IgD-negative memory B cell (primary cell): ENCODE measurements around the gene PWWP3B. TPM values are rescaled to one million over a fixed set of nuclear protein-coding genes. Genes with fewer than 3 reads are reported as not detected.
"Not testable (repeated sequence)": the region's sequence is repeated elsewhere in the genome, so short reads cannot be mapped to it uniquely, and the experiment has no call there.

ENCODE experiments used
- H3K27ac Mint-ChIP-seq, 3 donors: one replicate each; pipeline ENCODE4 v1.8.0; 2020 to 2022; ENCODE audit warnings: mild to moderate bottlenecking in 3 of 3, mixed read lengths in 3 of 3, moderate library complexity in 1 of 3
- H3K27me3 Mint-ChIP-seq: one replicate; pipeline ENCODE4 v1.8.0; 2021; ENCODE audit warnings: mixed read lengths
- H3K36me3 Mint-ChIP-seq: one replicate; pipeline ENCODE4 v1.8.0; 2020; ENCODE audit warnings: mild to moderate bottlenecking, mixed read lengths
- H3K4me1 Mint-ChIP-seq, 3 donors: one replicate each; pipeline ENCODE4 v1.8.0; 2020 to 2022; ENCODE audit warnings: mixed read lengths in 3 of 3, mild to moderate bottlenecking in 1 of 3
- H3K4me3 Mint-ChIP-seq, 4 donors: one replicate each; pipeline ENCODE4 v1.8.0; 2020 to 2022; ENCODE audit warnings: mild to moderate bottlenecking in 4 of 4, mixed read lengths in 4 of 4, moderate library complexity in 3 of 4
- H3K9me3 Mint-ChIP-seq, 3 donors: one replicate each; pipeline ENCODE4 v1.8.0; 2020 to 2021; ENCODE audit warnings: mixed read lengths in 3 of 3, mild to moderate bottlenecking in 1 of 3
- polyA plus RNA-seq: library from polyadenylated mRNA; unstranded; fragments of 300-500 nt; fragmentation: Illumina TruSeq; gene quantifications from one replicate; pipeline ENCODE4 v1.2.3, GENCODE V29; 2021

Gene PWWP3B
- not detected for polyA plus RNA-seq

GRCh38 chrX:106168107-106168506 is at the start of gene PWWP3B:
Gene PWWP3B, plus strand, starts transcription at chrX:106168305. Its CDS starts 37,128 bp downstream, at chrX:106205433.
- Mint-ChIP-seq H3K36me3 (no peaks in the 10 kb centered on the region), H3K27ac (no peak within 1 kb of the TSS), H3K4me3 (no peak within 1 kb of the TSS), H3K4me1 (no peaks in the 10 kb centered on the region), H3K9me3 (no peaks in the 10 kb centered on the region), H3K27me3 (no peaks in the 10 kb centered on the region)

- Mint-ChIP-seq H3K4me3 (no peak overlapping the region), H3K36me3 (no peaks in the 10 kb centered on the region), H3K4me1 (no peaks in the 10 kb centered on the region), H3K27me3 (no peaks in the 10 kb centered on the region), H3K27ac (no peak overlapping the region), H3K9me3 (peaks cover 0 to 8% (median 0%) of the 10 kb centered on the region in 3 donors)
Observed at GRCh38 chrX:106139048-106139447, 29.1 kb upstream of the PWWP3B start.

DNA sequence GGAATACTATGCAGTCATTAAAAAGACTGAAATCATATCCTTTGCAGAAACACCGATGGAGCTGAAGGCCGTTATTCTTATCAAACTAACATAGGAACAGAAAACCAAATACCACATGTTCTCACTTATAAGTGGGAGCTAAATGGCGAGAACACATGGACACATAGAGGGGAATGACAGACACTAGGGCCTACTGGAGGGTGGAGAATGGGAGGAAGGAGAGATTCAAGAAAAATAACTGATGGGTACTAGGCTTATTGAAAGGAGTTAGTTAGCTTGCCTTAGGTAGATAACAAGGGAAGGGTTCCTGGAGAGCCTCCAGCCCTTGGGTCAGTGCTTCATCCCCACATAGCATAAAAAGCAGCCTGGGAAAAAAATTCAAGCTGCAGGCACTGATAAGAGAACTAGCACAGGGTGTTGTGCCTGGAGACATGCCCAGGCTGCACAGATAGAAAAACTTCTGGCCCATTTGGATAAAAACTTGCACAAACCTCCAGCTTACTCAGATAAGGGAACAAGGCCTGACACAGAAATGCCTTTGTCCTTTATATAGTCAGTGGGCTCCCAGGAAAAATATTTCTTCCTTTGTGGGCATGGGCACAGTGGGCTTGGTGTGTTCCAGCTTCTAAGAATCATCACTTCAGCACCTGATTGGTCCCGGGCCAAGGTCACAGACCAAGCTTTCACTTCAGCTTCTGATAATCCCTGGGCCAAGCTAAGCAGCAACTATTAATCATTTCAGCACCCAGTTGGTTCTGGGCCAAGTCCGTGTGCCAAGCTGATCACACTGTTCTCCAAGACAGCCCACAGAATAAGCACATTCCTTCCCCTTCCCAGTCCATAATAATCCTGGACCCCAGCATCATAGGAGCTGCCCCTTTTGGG is 23.1 kb upstream of the PWWP3B start:
- H3K27ac Mint-ChIP-seq, result no peak overlapping the region
- H3K4me1 Mint-ChIP-seq, result no peaks in the 10 kb centered on the region
- peaks cover 3% of the 10 kb centered on the region for H3K36me3 Mint-ChIP-seq
- peaks cover 1 to 12% (median 4%) of the 10 kb centered on the region in 3 donors for H3K9me3 Mint-ChIP-seq
- no peak overlapping the region for H3K4me3 Mint-ChIP-seq
- no peaks in the 10 kb centered on the region for H3K27me3 Mint-ChIP-seq

GRCh38 chrX:106150701-106151100 is 17.4 kb upstream of the PWWP3B start:
- peaks cover 3 to 12% (median 7%) of the 10 kb centered on the region in 3 donors for H3K9me3 Mint-ChIP-seq
- no peaks in the 10 kb centered on the region for H3K27me3 Mint-ChIP-seq
- no peak overlapping the region for H3K4me3 Mint-ChIP-seq
- peaks cover 3% of the 10 kb centered on the region for H3K36me3 Mint-ChIP-seq
- no peaks in the 10 kb centered on the region for H3K4me1 Mint-ChIP-seq
- no peak overlapping the region for H3K27ac Mint-ChIP-seq

- no peaks in the 10 kb centered on the region for H3K27me3 Mint-ChIP-seq
- H3K27ac Mint-ChIP-seq, result no peak overlapping the region
- H3K4me3 Mint-ChIP-seq, result no peak overlapping the region
- H3K4me1 Mint-ChIP-seq, result no peaks in the 10 kb centered on the region
- H3K36me3 Mint-ChIP-seq, result no peaks in the 10 kb centered on the region
- H3K9me3 Mint-ChIP-seq, result peaks cover 0 to 1% (median 0%) of the 10 kb centered on the region in 3 donors
Observed at GRCh38 chrX:106159861-106160282, 8.2 kb upstream of the PWWP3B start.

DNA sequence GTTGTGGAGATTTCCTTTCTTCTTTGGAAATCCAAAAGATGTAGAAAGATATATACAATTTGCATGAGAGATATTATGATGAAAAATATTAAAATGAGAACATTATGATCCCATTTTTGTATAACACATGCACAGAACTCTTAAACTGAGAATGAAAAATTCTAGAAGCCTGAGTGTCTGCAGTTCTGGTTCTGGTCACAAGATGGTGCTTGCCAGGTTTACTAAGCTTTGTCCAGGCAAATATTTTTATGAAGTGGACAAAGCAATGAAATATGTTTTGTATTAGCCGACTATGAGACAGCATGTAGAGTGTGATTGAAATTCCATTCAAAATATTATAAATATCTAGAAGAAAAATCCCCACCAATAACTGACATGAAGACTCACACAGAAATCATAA is 2.2 kb downstream of the PWWP3B start:
- Mint-ChIP-seq H3K4me3 (no peak overlapping the region), H3K36me3 (no peaks in the 10 kb centered on the region), H3K27ac (no peak overlapping the region), H3K27me3 (no peaks in the 10 kb centered on the region), H3K4me1 (no peaks in the 10 kb centered on the region), H3K9me3 (no peaks in the 10 kb centered on the region)

GRCh38 chrX:106171293-106171820 is 3.3 kb downstream of the PWWP3B start:
- Mint-ChIP-seq H3K4me1 (no peaks in the 10 kb centered on the region), H3K36me3 (no peaks in the 10 kb centered on the region), H3K27ac (no peak overlapping the region), H3K9me3 (peaks cover 0 to 3% (median 0%) of the 10 kb centered on the region in 3 donors), H3K4me3 (no peak overlapping the region), H3K27me3 (no peaks in the 10 kb centered on the region)

- Mint-ChIP-seq H3K27ac (no peak overlapping the region), H3K4me1 (no peaks in the 10 kb centered on the region), H3K9me3 (peaks cover 0 to 4% (median 3%) of the 10 kb centered on the region in 3 donors), H3K36me3 (no peaks in the 10 kb centered on the region), H3K27me3 (peaks cover 2% of the 10 kb centered on the region), H3K4me3 (no peak overlapping the region)
Observed at GRCh38 chrX:106177106-106177981, 9.2 kb downstream of the PWWP3B start.

DNA sequence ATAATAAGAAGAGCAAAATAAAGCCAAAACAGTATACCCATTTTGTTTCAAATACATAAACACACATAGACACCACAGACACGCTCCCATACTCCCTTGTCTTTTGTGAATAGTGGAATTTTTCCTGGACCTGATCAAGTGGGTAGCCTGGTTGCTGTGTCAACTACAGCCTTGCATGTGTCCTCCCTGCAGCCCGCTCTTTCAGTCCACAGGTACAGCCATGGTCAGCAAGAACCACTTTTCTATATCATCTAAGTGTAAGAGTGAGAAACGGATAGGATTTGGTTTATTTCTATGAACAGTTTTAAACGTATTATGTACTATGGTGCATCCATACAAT is 9.8 kb downstream of the PWWP3B start:
- Mint-ChIP-seq H3K4me1 (no peaks in the 10 kb centered on the region), H3K9me3 (peaks cover 0 to 6% (median 3%) of the 10 kb centered on the region in 3 donors), H3K4me3 (no peak overlapping the region), H3K36me3 (no peaks in the 10 kb centered on the region), H3K27ac (no peak overlapping the region), H3K27me3 (peaks cover 2% of the 10 kb centered on the region)

DNA sequence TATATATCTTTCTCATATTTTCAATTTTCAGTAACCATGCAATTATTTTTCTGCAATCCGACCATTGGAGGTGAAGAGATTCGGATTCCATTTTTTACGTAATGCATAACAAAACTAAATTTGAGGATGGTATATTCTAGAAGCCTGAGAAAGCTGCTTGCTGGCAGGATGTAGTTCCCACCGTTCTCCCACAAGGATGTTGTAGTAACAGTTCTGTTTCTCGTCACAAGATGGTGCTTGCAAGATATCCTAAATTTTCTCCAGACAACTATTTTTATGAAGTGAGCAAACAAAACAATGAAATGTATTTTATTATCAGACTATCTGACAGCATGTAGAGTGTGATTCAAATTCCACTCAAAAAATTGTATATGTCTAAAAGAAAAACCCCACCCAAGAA is 10.7 kb downstream of the PWWP3B start:
- H3K4me1 Mint-ChIP-seq, result no peaks in the 10 kb centered on the region

DNA sequence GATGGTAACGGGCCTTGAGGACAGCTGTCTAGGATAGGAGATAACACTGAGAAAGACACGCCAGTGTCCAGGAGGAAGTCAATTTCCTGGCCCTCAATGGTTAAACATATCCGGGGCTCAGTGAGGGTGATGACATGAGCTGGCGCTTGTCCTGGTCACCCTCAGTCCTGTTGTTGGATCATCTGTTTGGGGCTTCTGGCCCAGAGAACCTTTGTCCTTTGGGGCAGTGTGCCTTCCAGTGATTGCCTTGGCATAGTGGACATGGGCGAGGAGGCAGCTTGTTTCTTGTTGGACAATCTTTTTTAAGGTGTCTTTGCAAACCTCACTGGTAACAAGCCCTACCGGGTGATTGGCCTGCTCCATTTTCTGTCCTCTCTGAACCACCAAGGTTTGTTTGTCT is 15.6 kb downstream of the PWWP3B start:
- not testable (repeated sequence) for H3K27me3 Mint-ChIP-seq, H3K27ac Mint-ChIP-seq, H3K36me3 Mint-ChIP-seq, H3K4me3 Mint-ChIP-seq, H3K9me3 Mint-ChIP-seq, H3K4me1 Mint-ChIP-seq

More for the DNA sequence above, 10.7 kb downstream of the PWWP3B start:
- peaks cover 0 to 6% (median 3%) of the 10 kb centered on the region in 3 donors for H3K9me3 Mint-ChIP-seq
- no peaks in the 10 kb centered on the region for H3K36me3 Mint-ChIP-seq
- H3K4me3 Mint-ChIP-seq, result no peak overlapping the region
- H3K27me3 Mint-ChIP-seq, result peaks cover 2% of the 10 kb centered on the region
- H3K27ac Mint-ChIP-seq, result no peak overlapping the region

GRCh38 chrX:106201502-106202178 is 33.5 kb downstream of the PWWP3B start:
- H3K27me3 Mint-ChIP-seq, result no peaks in the 10 kb centered on the region
- no peak overlapping the region for H3K27ac Mint-ChIP-seq
- H3K4me1 Mint-ChIP-seq, result no peaks in the 10 kb centered on the region
- no peak overlapping the region for H3K4me3 Mint-ChIP-seq
- no peaks in the 10 kb centered on the region for H3K36me3 Mint-ChIP-seq
- H3K9me3 Mint-ChIP-seq, result peaks cover 0 to 5% (median 0%) of the 10 kb centered on the region in 3 donors

GRCh38 chrX:106203315-106203714 is 35.2 kb downstream of the PWWP3B start:
- Mint-ChIP-seq H3K9me3 (no peaks in the 10 kb centered on the region), H3K4me3 (no peak overlapping the region), H3K27ac (no peak overlapping the region), H3K27me3 (no peaks in the 10 kb centered on the region), H3K4me1 (no peaks in the 10 kb centered on the region), H3K36me3 (no peaks in the 10 kb centered on the region)

DNA sequence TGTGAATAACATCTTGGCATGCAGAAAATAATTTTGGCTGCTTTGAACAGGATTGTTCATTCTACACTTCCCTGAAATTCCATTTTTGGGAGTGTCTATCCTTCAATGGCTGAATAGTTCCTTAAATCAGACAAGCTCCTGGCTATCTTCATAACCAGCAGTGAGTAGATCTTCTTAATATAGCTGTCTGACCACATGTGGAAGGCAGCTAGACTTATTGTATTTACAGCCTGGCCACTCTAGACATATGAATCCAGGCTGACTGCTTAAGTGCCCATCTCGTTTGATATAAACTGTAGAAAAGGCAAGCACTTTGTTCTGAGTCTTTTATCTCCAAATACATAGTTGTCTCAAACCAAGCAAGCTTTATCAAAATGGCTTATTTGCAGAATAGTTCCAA is 40.0 kb downstream of the PWWP3B start:
- Mint-ChIP-seq H3K9me3 (peaks cover 0 to 12% (median 2%) of the 10 kb centered on the region in 3 donors), H3K4me3 (no peak overlapping the region), H3K27me3 (no peaks in the 10 kb centered on the region)

More for the DNA sequence above, 40.0 kb downstream of the PWWP3B start:
- Mint-ChIP-seq H3K4me1 (no peaks in the 10 kb centered on the region), H3K36me3 (no peaks in the 10 kb centered on the region), H3K27ac (no peak overlapping the region)
